ENCODE measurements around the gene ANK3.

DNA sequence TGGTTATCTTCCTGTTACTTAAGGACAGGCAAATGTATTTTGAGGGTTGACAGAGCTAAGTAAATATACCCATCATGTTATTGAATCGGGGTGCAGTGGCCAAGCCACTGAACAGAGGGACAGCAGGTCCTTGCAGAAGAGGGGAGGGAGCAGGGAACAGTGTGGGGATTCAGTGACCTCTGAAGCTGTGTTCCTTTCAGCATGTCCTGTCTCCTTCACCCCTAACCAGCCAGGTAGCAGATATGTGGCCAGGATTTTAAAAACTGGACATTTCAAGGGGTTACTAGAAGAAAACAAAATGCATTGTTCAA, 12.7 kb downstream of the ANK3 start:
- TF ChIP-seq CTCF (IDR thresholded peaks at IDR 0.05) (no peak), ZNF317 (CRISPR knock-in tag; IDR thresholded peaks at IDR 0.05; ENCODE audit: borderline replicate concordance, low read depth) (no peak), SMAD3 (CRISPR knock-in tag; IDR thresholded peaks at IDR 0.05; ENCODE audit: borderline replicate concordance) (no peak), ZNF121 (CRISPR knock-in tag; IDR thresholded peaks at IDR 0.05) (no peak), FOXP4 (CRISPR knock-in tag; IDR thresholded peaks at IDR 0.05) (no peak), JAZF1 (CRISPR knock-in tag; IDR thresholded peaks at IDR 0.05) (no peak)

All from WTC11 (cell line).